ENCODE measurements around the gene PGM2. TPM values are rescaled to one million over a fixed set of nuclear protein-coding genes. Genes with fewer than 3 reads are reported as not detected.

Gene PGM2
- total and polyA plus RNA-seq, 8 donors = 2.1 to 15.1 (median 7.6) TPM

DNA sequence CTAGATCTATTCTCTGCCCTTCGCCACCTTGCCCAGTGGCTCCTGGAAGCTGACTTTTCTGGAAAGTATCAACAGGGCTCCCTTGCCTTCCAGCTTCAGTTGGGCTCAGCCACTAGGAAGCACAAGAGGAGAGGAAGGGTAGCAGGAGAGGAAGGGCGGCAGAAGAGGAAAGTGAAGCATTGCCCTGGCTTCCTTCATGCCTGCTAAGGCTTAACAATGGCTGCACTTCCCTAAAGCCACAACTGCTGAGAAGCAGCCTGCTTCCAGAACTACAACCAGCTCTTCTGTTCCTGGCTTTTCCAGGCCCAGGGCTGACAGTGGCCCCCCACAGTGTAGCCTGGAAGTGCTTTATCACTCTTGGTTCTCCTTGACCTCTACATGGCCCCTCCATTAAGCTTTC is 29.1 kb upstream of the PGM2 start:
- H3K27ac ChIP-seq = no peak overlapping the region
- ATAC-seq (no peak), FAIRE-seq (no peak), DNase-seq (no peak)
- no peaks in the 10 kb centered on the region for H3K36me3 ChIP-seq
- 82 to 100% methylated on average over 1 to 2 of the region's 2 CpGs for WGBS, 2 donors
- no peaks in the 10 kb centered on the region for H3K9me3 ChIP-seq
- TF ChIP-seq, protein P1, sequence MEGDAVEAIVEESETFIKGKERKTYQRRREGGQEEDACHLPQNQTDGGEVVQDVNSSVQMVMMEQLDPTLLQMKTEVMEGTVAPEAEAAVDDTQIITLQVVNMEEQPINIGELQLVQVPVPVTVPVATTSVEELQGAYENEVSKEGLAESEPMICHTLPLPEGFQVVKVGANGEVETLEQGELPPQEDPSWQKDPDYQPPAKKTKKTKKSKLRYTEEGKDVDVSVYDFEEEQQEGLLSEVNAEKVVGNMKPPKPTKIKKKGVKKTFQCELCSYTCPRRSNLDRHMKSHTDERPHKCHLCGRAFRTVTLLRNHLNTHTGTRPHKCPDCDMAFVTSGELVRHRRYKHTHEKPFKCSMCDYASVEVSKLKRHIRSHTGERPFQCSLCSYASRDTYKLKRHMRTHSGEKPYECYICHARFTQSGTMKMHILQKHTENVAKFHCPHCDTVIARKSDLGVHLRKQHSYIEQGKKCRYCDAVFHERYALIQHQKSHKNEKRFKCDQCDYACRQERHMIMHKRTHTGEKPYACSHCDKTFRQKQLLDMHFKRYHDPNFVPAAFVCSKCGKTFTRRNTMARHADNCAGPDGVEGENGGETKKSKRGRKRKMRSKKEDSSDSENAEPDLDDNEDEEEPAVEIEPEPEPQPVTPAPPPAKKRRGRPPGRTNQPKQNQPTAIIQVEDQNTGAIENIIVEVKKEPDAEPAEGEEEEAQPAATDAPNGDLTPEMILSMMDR (IDR thresholded peaks at IDR 0.05) = no peak
- H3K4me3 ChIP-seq = no peak overlapping the region
- H3K4me1 ChIP-seq = no peaks in the 10 kb centered on the region
- H3K27me3 ChIP-seq = no peaks in the 10 kb centered on the region
- intact Hi-C loops (cut with DNase I) = loop anchor here (5.0 to 10.0 kb wide), 4 partner anchors 190 to 343 kb away; a partner anchor contains a TSS

- Histone ChIP-seq H3K36me3 (no peaks in the 10 kb centered on the region), H3K4me3 (no peak overlapping the region), H3K4me1 (no peaks in the 10 kb centered on the region), H3K27me3 (no peaks in the 10 kb centered on the region), H3K27ac (no peak overlapping the region), H3K9me3 (no peaks in the 10 kb centered on the region)
- TF ChIP-seq, protein P1 (IDR thresholded peaks at IDR 0.05) = no peak
- ATAC-seq (no peak), DNase-seq (no peak), FAIRE-seq (no peak)
- intact Hi-C loops (cut with DNase I) = loop anchor here (5.0 to 10.0 kb wide), 4 partner anchors 191 to 343 kb away; a partner anchor contains a TSS
- 61 to 77% methylated on average over 2 of the region's 2 CpGs for WGBS, 2 donors
Measured at GRCh38 chr4:37797923-37798322, 28.6 kb upstream of the PGM2 start.

DNA sequence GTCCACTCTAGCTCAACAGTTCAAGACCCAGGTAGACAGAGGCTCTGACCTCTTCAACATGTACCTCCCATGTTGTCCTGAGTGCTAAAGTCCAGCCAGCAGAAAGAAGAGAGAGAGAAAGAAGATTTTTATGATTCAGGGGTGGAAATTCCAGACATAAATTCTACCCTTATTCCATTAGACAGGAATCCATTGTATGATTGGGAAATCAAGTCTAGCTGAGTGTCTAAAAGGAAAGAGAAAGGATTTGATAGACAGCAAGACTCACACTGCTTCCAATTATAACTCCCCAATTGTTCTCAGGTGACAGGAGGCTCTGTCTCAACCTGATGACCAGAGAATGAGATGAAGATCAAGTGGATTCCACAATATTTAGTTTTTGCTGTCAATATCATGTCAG is 27.9 kb upstream of the PGM2 start:
- DNase-seq = no peak
- H3K27ac ChIP-seq = no peak overlapping the region
- H3K9me3 ChIP-seq = no peaks in the 10 kb centered on the region
- H3K36me3 ChIP-seq = no peaks in the 10 kb centered on the region
- no peak for ATAC-seq
- TF ChIP-seq, protein P1 (IDR thresholded peaks at IDR 0.05) = no peak
- intact Hi-C loops (cut with DNase I) = loop anchor here (5.0 to 10.0 kb wide), 4 partner anchors 191 to 344 kb away; a partner anchor contains a TSS
- no peak for FAIRE-seq
- H3K4me1 ChIP-seq = no peaks in the 10 kb centered on the region
- H3K4me3 ChIP-seq = no peak overlapping the region
- no peaks in the 10 kb centered on the region for H3K27me3 ChIP-seq

DNA sequence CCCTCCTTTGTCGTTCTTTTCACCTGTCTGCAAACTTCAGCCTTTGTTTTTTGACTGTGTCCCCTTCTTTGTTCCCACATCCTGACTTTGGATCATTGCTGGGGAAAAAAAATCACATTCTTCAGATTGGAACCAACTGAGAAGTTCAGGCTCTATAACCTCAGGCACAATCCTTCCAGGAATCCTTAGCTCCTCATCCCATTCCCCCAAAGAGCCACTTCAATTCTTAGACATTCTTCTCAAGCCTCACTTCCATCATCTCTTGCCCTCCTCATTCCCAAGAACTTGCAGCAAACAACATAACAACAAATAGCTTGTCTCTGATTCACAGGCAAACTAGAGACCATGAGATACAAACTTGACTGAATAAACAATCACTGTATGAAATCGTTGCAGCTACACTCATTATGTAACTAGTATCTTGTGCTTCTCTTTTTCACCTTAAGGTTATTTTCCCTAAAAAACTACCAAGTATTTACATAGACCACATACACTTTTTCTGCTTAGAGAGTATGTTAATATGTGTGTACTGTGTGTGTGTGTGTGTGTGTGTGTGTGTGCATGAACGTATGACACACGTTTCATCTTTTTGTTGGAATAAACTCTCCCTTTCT is 26.4 kb upstream of the PGM2 start:
- ATAC-seq (no peak), FAIRE-seq (no peak), DNase-seq (no peak)
- WGBS, 2 donors = 53 to 56% methylated on average over 4 of the region's 4 CpGs
- Histone ChIP-seq H3K27ac (no peak overlapping the region), H3K36me3 (no peaks in the 10 kb centered on the region), H3K4me3 (no peak overlapping the region), H3K4me1 (no peaks in the 10 kb centered on the region), H3K9me3 (no peaks in the 10 kb centered on the region), H3K27me3 (no peaks in the 10 kb centered on the region)
- TF ChIP-seq, protein P1 (IDR thresholded peaks at IDR 0.05) = no peak
- intact Hi-C loops (cut with DNase I) = loop anchor here (5.0 to 10.0 kb wide), 4 partner anchors 193 to 345 kb away; a partner anchor contains a TSS

GRCh38 chr4:37802068-37802666 is 24.3 kb upstream of the PGM2 start:
- Histone ChIP-seq H3K4me3 (no peak overlapping the region), H3K9me3 (no peaks in the 10 kb centered on the region), H3K27me3 (no peaks in the 10 kb centered on the region), H3K36me3 (no peaks in the 10 kb centered on the region), H3K4me1 (no peaks in the 10 kb centered on the region), H3K27ac (no peak overlapping the region)
- DNase-seq (peak in 4 of 6 donors; percentile 55 to 77 (median 60)), FAIRE-seq (peak; percentile 41), ATAC-seq (peak; percentile 97 to 99 (median 98))
- TF ChIP-seq, protein P1 (IDR thresholded peaks at IDR 0.05) = peak in 2 of 4 donors; percentile 47 to 59
- intact Hi-C loops (cut with DNase I) = no loop called here
- 18 to 19% methylated on average over 4 of the region's 4 CpGs for WGBS, 2 donors

All from pancreas (tissue), 10 donors.